Lung (tissue), 12 donors: Measurements from ENCODE around the gene DIP2C. TPM values are rescaled to one million over a fixed set of nuclear protein-coding genes. Genes with fewer than 3 reads are reported as not detected.

Experiments used
- ATAC-seq: fragments of 200-7000 bp; cut with Tn5 transposase; one replicate; pipeline ENCODE4 v1.9.1; 2020; ENCODE audit warnings: moderate number of reproducible peaks; ENCODE audit not compliant: insufficient read depth, low FRiP score
- DNase-seq, 3 donors: peaks; one replicate each; pipeline ENCODE4 v3.0.0-alpha.2; 2013 to 2017
- H3K27ac ChIP-seq, 2 donors: one replicate each; pipeline ENCODE4 v1.5.1; 2013; ENCODE audit warnings: mild to moderate bottlenecking in 2 of 2, moderate library complexity in 2 of 2, control low read depth in 1 of 2, inconsistent platforms in 1 of 2, low read depth in 1 of 2, low read length in 1 of 2
- H3K27me3 ChIP-seq, 3 donors: one replicate each; pipeline ENCODE4 v1.5.1; 2013; ENCODE audit warnings: low read length in 2 of 3; ENCODE audit not compliant: control insufficient read depth in 3 of 3, insufficient read depth in 3 of 3
- H3K36me3 ChIP-seq, 4 donors: one replicate each; pipeline ENCODE4 v1.5.1; 2013; ENCODE audit warnings: low read length in 4 of 4, mild to moderate bottlenecking in 1 of 4, moderate library complexity in 1 of 4; ENCODE audit not compliant: control insufficient read depth in 4 of 4, insufficient read depth in 4 of 4
- H3K4me1 ChIP-seq, 5 donors: one replicate each; pipeline ENCODE4 v1.5.1; 2013; ENCODE audit warnings: low read length in 5 of 5, mild to moderate bottlenecking in 2 of 5, moderate library complexity in 1 of 5; ENCODE audit not compliant: control insufficient read depth in 5 of 5, insufficient read depth in 5 of 5
- H3K4me3 ChIP-seq: one replicate; pipeline ENCODE4 v1.5.1; 2013; ENCODE audit warnings: mild to moderate bottlenecking, control low read depth, moderate library complexity
- H3K9ac ChIP-seq, 2 donors: one replicate each; pipeline ENCODE4 v1.5.1; 2013; ENCODE audit warnings: low read length in 2 of 2, control low read depth in 1 of 2; ENCODE audit not compliant: insufficient read depth in 1 of 2
- H3K9me3 ChIP-seq, 4 donors: one replicate each; pipeline ENCODE4 v1.5.1; 2013; ENCODE audit warnings: low read length in 3 of 4, mild to moderate bottlenecking in 1 of 4, moderate library complexity in 1 of 4; ENCODE audit not compliant: control insufficient read depth in 4 of 4, insufficient read depth in 3 of 4
- CTCF ChIP-seq: IDR thresholded peaks from 2 replicates; pipeline ENCODE4 v1.5.1; 2012; ENCODE audit warnings: mild to moderate bottlenecking; ENCODE audit errors: control extremely low read depth, extremely low read depth
- WGBS, 2 donors: extraction: QIAGEN DNeasy Blood & Tissue Kit; methylation state at CpG; one replicate each; pipeline ENCODE4 v1.1.7; 2013; 5-methylcytosine and 5-hydroxymethylcytosine counted together
- polyA plus RNA-seq, 2 donors: library from polyadenylated mRNA; stranded (reverse); fragments of 200-250 nt; gene quantifications; one replicate each; pipeline ENCODE4 v1.2.1, GENCODE V29; 2013
- total RNA-seq, 2 donors: library from RNA; depleted of rRNA in 1 of 2; stranded (reverse); fragments of >200 nt in 1 of 2; gene quantifications; one replicate each; pipeline ENCODE4 v1.2.1, GENCODE V29; 2014 to 2021
- donor health status: control.
- donor health status: control.
- donor health status: Bipolar disorder and iron deficiency.
- donor health status: healthy.
- donor health status: DM: yes; HTN: yes; CAD: no.

Gene DIP2C
- total and polyA plus RNA-seq, 4 donors = 3.6 to 20.0 (median 9.5) TPM

GRCh38 chr10:486666-487322 is 202.7 kb downstream of the DIP2C start:
- TF ChIP-seq CTCF = no peak
- H3K4me3 ChIP-seq = no peak overlapping the region
- peaks cover 0 to 9% (median 5%) of the 10 kb centered on the region in 4 donors for H3K36me3 ChIP-seq
- H3K4me1 ChIP-seq = peaks cover 0 to 28% (median 3%) of the 10 kb centered on the region in 5 donors
- H3K27me3 ChIP-seq = no peaks in the 10 kb centered on the region
- H3K9me3 ChIP-seq = no peaks in the 10 kb centered on the region
- no peak for ATAC-seq
- no peak overlapping the region for H3K27ac ChIP-seq
- WGBS, 2 donors = 92 to 94% methylated on average over 17 of the region's 17 CpGs
- H3K9ac ChIP-seq = no peak overlapping the region
- DNase-seq = peak in 1 of 3 donors; percentile 8

GRCh38 chr10:486206-486605 is 203.3 kb downstream of the DIP2C start:
- Histone ChIP-seq H3K36me3 (peaks cover 0 to 9% (median 5%) of the 10 kb centered on the region in 4 donors), H3K9me3 (no peaks in the 10 kb centered on the region), H3K27me3 (no peaks in the 10 kb centered on the region), H3K9ac (no peak overlapping the region), H3K4me3 (no peak overlapping the region), H3K4me1 (peaks cover 0 to 24% (median 0%) of the 10 kb centered on the region in 5 donors), H3K27ac (no peak overlapping the region)
- no peak for TF ChIP-seq CTCF
- DNase-seq (peak; percentile 16 to 37 (median 20)), ATAC-seq (no peak)
- WGBS, 2 donors = 81 to 84% methylated on average over 11 of the region's 11 CpGs

- DNase-seq (peak in 1 of 3 donors; percentile 11), ATAC-seq (no peak)
- Histone ChIP-seq H3K27ac (no peak overlapping the region), H3K9ac (no peak overlapping the region), H3K4me1 (peaks cover 0 to 22% (median 0%) of the 10 kb centered on the region in 5 donors), H3K4me3 (no peak overlapping the region), H3K9me3 (no peaks in the 10 kb centered on the region), H3K36me3 (peaks cover 0 to 9% (median 5%) of the 10 kb centered on the region in 4 donors), H3K27me3 (no peaks in the 10 kb centered on the region)
- TF ChIP-seq CTCF = no peak
- 52 to 84% methylated on average over 7 of the region's 7 CpGs for WGBS, 2 donors
Measured at GRCh38 chr10:485776-486175, 203.7 kb downstream of the DIP2C start.
